Gastroesophageal sphincter (tissue), 4 donors: ENCODE measurements around the gene RERE. TPM values are rescaled to one million over a fixed set of nuclear protein-coding genes. Genes with fewer than 3 reads are reported as not detected.

Experiments
- ATAC-seq: fragments of 150-250 bp; one replicate; pipeline ENCODE4 v1.9.1; 2016; ENCODE audit warnings: mild to moderate bottlenecking, moderate library complexity
- H3K27ac ChIP-seq, 4 donors: fragments of 200-600 bp; sonication (generic) in 3 of 4; 1 replicate in 3 of 4; 2 replicates in 1 of 4; pipeline ENCODE4 v1.5.1; 2016 to 2019
- H3K27me3 ChIP-seq: fragments of 200-600 bp; sonication (generic); one replicate; pipeline ENCODE4 v1.5.1; 2019
- H3K36me3 ChIP-seq, 2 donors: fragments of 200-600 bp; sonication (generic); one replicate each; pipeline ENCODE4 v1.5.1; 2019; ENCODE audit warnings: control low read depth in 1 of 2
- H3K4me1 ChIP-seq, 3 donors: fragments of 200-600 bp; sonication (generic); 1 replicate in 2 of 3; 2 replicates in 1 of 3; pipeline ENCODE4 v1.5.1; 2016 to 2019; ENCODE audit warnings: control low read depth in 2 of 3
- H3K4me3 ChIP-seq, 2 donors: fragments of 200-600 bp; sonication (generic); one replicate each; pipeline ENCODE4 v1.5.1; 2019; ENCODE audit warnings: mild to moderate bottlenecking in 1 of 2, moderate library complexity in 1 of 2
- H3K9me3 ChIP-seq, 3 donors: fragments of 200-600 bp; sonication (generic); one replicate each; pipeline ENCODE4 v1.5.1; 2017 to 2019; ENCODE audit warnings: control low read depth in 2 of 3
- CTCF ChIP-seq, 4 experiments: fragments of 200-600 bp in 2 of 4; fragments of 450-650 bp in 2 of 4; sonication (generic) in 1 of 4; IDR thresholded peaks; one replicate each; pipeline ENCODE4 v1.5.1; 2017 to 2019; ENCODE audit warnings: antibody characterized with exemption in 4 of 4, mild to moderate bottlenecking in 2 of 4, moderate library complexity in 2 of 4
- EP300 ChIP-seq: sonication (generic); formaldehyde crosslinking; IDR thresholded peaks from one replicate; pipeline ENCODE4 v1.6.1; 2017; ENCODE audit warnings: antibody characterized with exemption, mild to moderate bottlenecking
- POLR2A ChIP-seq, 2 donors: fragments of 450-650 bp; IDR thresholded peaks; one replicate each; pipeline ENCODE4 v1.6.1; 2017; ENCODE audit warnings: antibody characterized with exemption in 2 of 2, mild to moderate bottlenecking in 2 of 2, moderate library complexity in 1 of 2
- POLR2AphosphoS5 ChIP-seq: sonication (generic); formaldehyde crosslinking; IDR thresholded peaks from one replicate; pipeline ENCODE4 v1.6.1; 2017; ENCODE audit warnings: antibody characterized with exemption
- WGBS, 2 donors: methylation state at CpG; one replicate each; pipeline ENCODE4 v1.1.5; 2018; ENCODE audit warnings: low coverage in 1 of 2; 5-methylcytosine and 5-hydroxymethylcytosine counted together
- total RNA-seq, 4 donors: library from RNA; depleted of rRNA; stranded (reverse); fragments of >200 nt; gene quantifications; one replicate each; pipeline ENCODE4 v1.1.0, GENCODE V29; 2016

RERE gene
- total RNA-seq, 4 donors from 2014 or later: 112 to 212 (median 139) TPM

GRCh38 chr1:8350914-8351684 is 466.3 kb downstream of the RERE start:
- peaks cover 0 to 92% (median 20%) of the 10 kb centered on the region in 3 donors for H3K4me1 ChIP-seq
- no peaks in the 10 kb centered on the region for H3K9me3 ChIP-seq
- ATAC-seq: no peak
- TF ChIP-seq EP300 (no peak), CTCF (IDR thresholded peaks at IDR 0.05) (no peak), POLR2AphosphoS5 (peak; percentile 46), POLR2A (IDR thresholded peaks at IDR 0.05) (no peak)
- peak overlapping the region in 3 of 4 donors; percentile 76 to 94 (median 92) for H3K27ac ChIP-seq
- peaks cover 0 to 42% of the 10 kb centered on the region in 2 donors for H3K36me3 ChIP-seq
- H3K27me3 ChIP-seq: no peaks in the 10 kb centered on the region
- no peak overlapping the region for H3K4me3 ChIP-seq
- 84 to 100% methylated on average over 1 to 6 of the region's 24 CpGs for WGBS, 2 donors

GRCh38 chr1:8349961-8350360 is 467.5 kb downstream of the RERE start:
- no peak overlapping the region for H3K4me3 ChIP-seq
- WGBS, 2 donors: 60% methylated on average over 2 of the region's 14 CpGs; no CpG with 5 or more reads in 1 of the 2 donors
- peaks cover 0 to 31% of the 10 kb centered on the region in 2 donors for H3K36me3 ChIP-seq
- no peaks in the 10 kb centered on the region for H3K9me3 ChIP-seq
- no peaks in the 10 kb centered on the region for H3K27me3 ChIP-seq
- TF ChIP-seq POLR2AphosphoS5: peak; percentile 55
- no peak for TF ChIP-seq POLR2A (IDR thresholded peaks at IDR 0.05)
- peak overlapping the region in 3 of 4 donors; percentile 76 to 94 (median 92) for H3K27ac ChIP-seq
- peak; percentile 51 for ATAC-seq
- peaks cover 0 to 80% (median 20%) of the 10 kb centered on the region in 3 donors for H3K4me1 ChIP-seq

DNA sequence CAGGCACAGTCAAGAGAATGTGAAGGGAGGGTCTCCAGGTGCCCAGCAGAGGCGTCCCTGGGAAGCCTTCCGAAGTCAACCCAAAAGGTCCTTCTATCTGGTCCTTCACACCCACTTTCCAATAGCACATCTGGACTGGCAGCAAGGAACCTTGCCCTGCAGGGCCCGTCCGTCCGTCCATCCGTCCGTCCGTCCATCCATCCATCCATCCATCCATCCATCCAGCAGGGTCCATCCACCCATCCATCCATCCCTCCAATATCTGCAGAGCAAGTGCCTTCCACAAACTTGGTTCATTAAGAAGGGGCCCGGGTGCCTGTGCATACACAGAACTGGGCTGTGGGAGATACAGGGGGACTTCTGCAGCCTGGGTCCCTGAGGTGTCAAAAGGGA is 468.0 kb downstream of the RERE start:
- peak overlapping the region in 3 of 4 donors; percentile 76 to 94 (median 92) for H3K27ac ChIP-seq
- H3K4me3 ChIP-seq: no peak overlapping the region
- peaks cover 0 to 76% (median 20%) of the 10 kb centered on the region in 3 donors for H3K4me1 ChIP-seq
- peaks cover 0 to 26% of the 10 kb centered on the region in 2 donors for H3K36me3 ChIP-seq
- 89% methylated on average over 6 of the region's 9 CpGs; no CpG with 5 or more reads in 1 of the 2 donors for WGBS, 2 donors
- no peak for TF ChIP-seq EP300
- TF ChIP-seq POLR2A (IDR thresholded peaks at IDR 0.05): no peak
- no peak for TF ChIP-seq POLR2AphosphoS5
- no peak for TF ChIP-seq CTCF (IDR thresholded peaks at IDR 0.05)
- no peak for ATAC-seq
- H3K9me3 ChIP-seq: no peaks in the 10 kb centered on the region
- H3K27me3 ChIP-seq: no peaks in the 10 kb centered on the region

DNA sequence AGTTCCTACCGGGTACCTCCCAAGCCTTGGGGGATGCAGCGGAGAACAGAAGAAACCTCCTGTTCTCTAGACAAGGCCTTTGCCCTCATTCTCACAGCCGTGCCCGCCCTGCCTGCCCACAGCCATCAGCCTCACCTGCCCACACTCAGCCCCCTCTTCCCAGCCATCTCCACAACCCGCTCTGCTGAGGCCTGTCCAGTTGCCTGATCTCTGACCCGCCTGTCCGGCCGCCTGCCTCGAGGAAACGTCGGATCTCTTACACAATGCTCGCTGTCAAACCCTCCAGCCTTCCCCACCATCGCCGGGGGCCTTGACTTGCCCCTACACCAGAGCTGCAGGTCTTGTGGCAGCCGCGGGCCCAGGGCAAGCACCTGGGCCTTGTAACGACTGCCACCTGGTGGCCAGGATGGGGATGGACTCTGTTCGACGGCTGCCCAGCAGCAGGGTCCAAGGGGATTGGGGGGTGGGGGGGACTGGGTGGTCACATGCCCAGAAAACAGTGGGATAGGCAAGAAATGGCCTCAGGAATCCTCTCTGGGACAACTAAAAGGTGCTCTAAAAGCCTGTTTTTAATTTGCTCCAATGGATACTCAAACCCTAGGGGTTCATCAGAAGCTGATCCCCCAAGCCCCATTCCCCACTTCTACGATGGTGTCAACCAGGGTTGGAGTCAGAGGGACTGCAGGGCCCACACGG is 468.5 kb downstream of the RERE start:
- WGBS, 2 donors: 36 to 51% methylated on average over 11 to 14 of the region's 21 CpGs
- H3K27ac ChIP-seq: peak overlapping the region in 2 of 4 donors; percentile 92 to 94
- H3K36me3 ChIP-seq: peaks cover 0 to 20% of the 10 kb centered on the region in 2 donors
- H3K27me3 ChIP-seq: no peaks in the 10 kb centered on the region
- H3K4me3 ChIP-seq: no peak overlapping the region
- H3K9me3 ChIP-seq: no peaks in the 10 kb centered on the region
- peak; percentile 45 for ATAC-seq
- TF ChIP-seq POLR2A (IDR thresholded peaks at IDR 0.05) (no peak), POLR2AphosphoS5 (no peak), CTCF (IDR thresholded peaks at IDR 0.05) (peak in 3 of 4 experiments; percentile 88 to 97 (median 90)), EP300 (no peak)
- H3K4me1 ChIP-seq: peaks cover 0 to 76% (median 24%) of the 10 kb centered on the region in 3 donors

DNA sequence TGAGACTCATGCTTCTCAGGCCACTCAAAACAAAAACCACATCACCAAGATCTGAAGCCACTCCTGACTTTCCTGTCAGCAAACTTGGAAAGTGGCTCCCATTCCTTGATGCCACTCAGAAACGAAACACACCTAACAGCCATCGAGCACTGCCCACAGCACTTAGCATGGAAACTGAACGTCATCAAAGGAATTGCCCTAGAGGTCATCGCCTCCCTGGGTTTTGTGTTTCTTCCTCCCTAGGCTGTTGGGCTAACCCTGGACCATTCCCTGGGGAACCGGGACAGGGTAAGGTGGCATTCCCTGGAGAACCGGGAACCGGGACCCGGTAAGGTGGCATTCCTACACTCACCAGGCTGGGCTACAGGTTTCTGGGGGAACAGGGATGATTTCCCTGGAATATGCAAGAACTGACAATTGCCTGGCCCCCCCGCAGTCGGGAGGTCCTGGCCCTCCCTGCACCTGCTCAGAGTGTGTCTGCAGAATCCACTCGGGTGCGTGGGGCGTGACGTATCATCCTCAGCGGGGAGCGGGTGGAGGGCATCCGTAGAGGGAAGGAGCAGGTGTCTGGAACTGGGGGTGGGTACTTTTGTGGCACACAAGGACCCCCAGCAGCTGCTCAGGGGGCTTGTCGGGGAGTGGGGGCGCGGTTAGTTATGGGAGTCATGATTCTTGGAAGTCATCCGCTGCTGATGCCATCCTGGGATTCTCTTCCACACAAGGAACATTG is 469.2 kb downstream of the RERE start:
- peaks cover 0 to 13% of the 10 kb centered on the region in 2 donors for H3K36me3 ChIP-seq
- WGBS, 2 donors: 74 to 100% methylated on average over 1 to 4 of the region's 21 CpGs
- ATAC-seq: no peak
- no peak overlapping the region for H3K4me3 ChIP-seq
- H3K4me1 ChIP-seq: peaks cover 0 to 76% (median 21%) of the 10 kb centered on the region in 3 donors
- H3K27me3 ChIP-seq: no peaks in the 10 kb centered on the region
- H3K9me3 ChIP-seq: no peaks in the 10 kb centered on the region
- H3K27ac ChIP-seq: peak overlapping the region in 2 of 4 donors; percentile 92 to 94
- TF ChIP-seq POLR2A (IDR thresholded peaks at IDR 0.05) (no peak), POLR2AphosphoS5 (peak; percentile 20)
